ENCODE data around the gene SGCA. TPM values are rescaled to one million over a fixed set of nuclear protein-coding genes. Genes with fewer than 3 reads are reported as not detected.

Gene SGCA
- polyA plus RNA-seq, 1 experiment, result 0.21 TPM

GRCh38 chr17:50127697-50128361, 38.0 kb upstream of the SGCA start:
- no peak for DNase-seq (ENCODE audit: low read depth, low spot score)
- ChIA-PET CTCF (interaction anchor here (0.5 kb wide), 1 partner anchor 269 kb away, joined by 3 read pairs; no protein-coding TSS in a partner anchor), POLR2A (no interaction called here)
- Histone ChIP-seq H3K4me3 (ENCODE audit: low read depth, low read length) (no peak overlapping the region), H3K9me3 (ENCODE audit: control insufficient read depth, insufficient read depth, low read length) (no peaks in the 10 kb centered on the region; the same call in 1 of the 2 replicates), H3K27ac (ENCODE audit: low read depth, low read length) (no peak overlapping the region), H3K27me3 (ENCODE audit: control insufficient read depth, insufficient read depth, low read length) (no peaks in the 10 kb centered on the region)
- no peak for TF ChIP-seq CTCF (IDR thresholded peaks at IDR 0.05; ENCODE audit: low read depth, low read length)

- CTCF ChIA-PET, result interaction anchor here (0.6 kb wide), 2 partner anchors 12 to 237 kb away, joined by 3 read pairs; no protein-coding TSS in a partner anchor
- DNase-seq (ENCODE audit: low read depth, low spot score), result no peak
Observed at GRCh38 chr17:50128441-50129352, 37.1 kb upstream of the SGCA start.

GRCh38 chr17:50129353-50129727, 36.5 kb upstream of the SGCA start:
- ChIA-PET POLR2A (interaction anchor here (0.6 kb wide), 2 partner anchors 28 to 168 kb away, joined by 3 to 7 read pairs; no protein-coding TSS in a partner anchor), CTCF (interaction anchor here (0.6 kb wide), 2 partner anchors 13 to 236 kb away, joined by 3 read pairs; no protein-coding TSS in a partner anchor)
- no peak for DNase-seq (ENCODE audit: low read depth, low spot score)
- Histone ChIP-seq H3K4me3 (ENCODE audit: low read depth, low read length) (peak overlapping the region; percentile 67), H3K27me3 (ENCODE audit: control insufficient read depth, insufficient read depth, low read length) (no peaks in the 10 kb centered on the region), H3K27ac (ENCODE audit: low read depth, low read length) (no peak overlapping the region), H3K9me3 (ENCODE audit: control insufficient read depth, insufficient read depth, low read length) (no peaks in the 10 kb centered on the region; the same call in 1 of the 2 replicates)
- TF ChIP-seq CTCF (IDR thresholded peaks at IDR 0.05; ENCODE audit: low read depth, low read length), result no peak

More at GRCh38 chr17:50128441-50129352, 37.1 kb upstream of the SGCA start:
- Histone ChIP-seq H3K27ac (ENCODE audit: low read depth, low read length) (peak overlapping the region; percentile 52), H3K27me3 (ENCODE audit: control insufficient read depth, insufficient read depth, low read length) (no peaks in the 10 kb centered on the region), H3K4me3 (ENCODE audit: low read depth, low read length) (peak overlapping the region; percentile 67), H3K9me3 (ENCODE audit: control insufficient read depth, insufficient read depth, low read length) (no peaks in the 10 kb centered on the region; the same call in 1 of the 2 replicates)
- POLR2A ChIA-PET, result no interaction called here
- no peak for TF ChIP-seq CTCF (IDR thresholded peaks at IDR 0.05; ENCODE audit: low read depth, low read length)

- no peak for TF ChIP-seq CTCF (IDR thresholded peaks at IDR 0.05; ENCODE audit: low read depth, low read length)
- Histone ChIP-seq H3K27ac (ENCODE audit: low read depth, low read length) (peak within 1 kb of the TSS; percentile 52), H3K4me3 (ENCODE audit: low read depth, low read length) (peak within 1 kb of the TSS; percentile 67), H3K27me3 (ENCODE audit: control insufficient read depth, insufficient read depth, low read length) (no peaks in the 10 kb centered on the region), H3K9me3 (ENCODE audit: control insufficient read depth, insufficient read depth, low read length) (no peaks in the 10 kb centered on the region; the same call in 1 of the 2 replicates)
- ChIA-PET CTCF (interaction anchor here (1.0 kb wide), 1 partner anchor 9 kb away, joined by 5 read pairs; no protein-coding TSS in a partner anchor), POLR2A (interaction anchor here (0.6 to 0.8 kb wide), 5 partner anchors 18 to 422 kb away, joined by 3 to 10 read pairs (median 4); no protein-coding TSS in a partner anchor)
- no peak for DNase-seq (ENCODE audit: low read depth, low spot score)
Observed at GRCh38 chr17:50129728-50130558, 35.9 kb upstream of the SGCA start, which contains the start of gene SAMD14. Gene SAMD14, minus strand, starts transcription at chr17:50130160. Its CDS starts 5,201 bp downstream, at chr17:50124959.
